ENCODE results near the gene MRFAP1L1. TPM values are rescaled to one million over a fixed set of nuclear protein-coding genes. Genes with fewer than 3 reads are reported as not detected.
A peak's percentile ranks its signal among the peaks of the same experiment; 100 is the strongest.

The MRFAP1L1 gene
- total RNA-seq, 3 donors from 2014 or later, result 47.0 to 53.2 (median 52.4) TPM

- no peak for DNase-seq
- Mint-ChIP-seq H3K9me3 (no peaks in the 10 kb centered on the region), H3K4me3 (peak within 1 kb of the TSS; percentile 54), H3K36me3 (ENCODE audit: insufficient read depth) (peaks cover 2% of the 10 kb centered on the region), H3K27me3 (ENCODE audit: low read depth) (no peaks in the 10 kb centered on the region), H3K4me1 (ENCODE audit: low read depth) (peaks cover 87% of the 10 kb centered on the region)
- ATAC-seq, result no peak
Measured at GRCh38 chr4:6693231-6694176, 16.2 kb downstream of the MRFAP1L1 start, which contains the start of gene S100P. Gene S100P, plus strand, starts transcription at chr4:6693878. Its CDS starts 55 bp downstream, at chr4:6693933.

DNA sequence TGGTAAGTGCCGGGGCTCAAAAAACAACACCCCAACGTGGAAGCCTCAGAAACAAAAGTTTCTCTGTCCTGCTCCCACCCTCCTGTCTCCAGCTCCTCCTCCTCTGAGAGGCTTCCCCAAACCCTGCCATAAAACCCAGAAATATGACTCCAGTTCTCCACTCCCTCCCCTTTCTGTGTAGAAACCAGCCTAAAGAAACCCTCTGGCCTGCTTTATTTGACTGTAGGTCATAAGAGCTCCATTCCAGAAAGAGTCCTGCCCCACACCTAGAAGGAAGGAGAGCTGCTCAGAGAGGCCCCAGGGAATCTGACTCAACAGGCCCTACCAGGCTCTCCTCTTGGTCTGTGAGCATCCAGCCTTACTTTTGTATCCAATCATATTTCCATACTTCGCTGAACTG is 16.9 kb downstream of the MRFAP1L1 start:
- H3K4me3 Mint-ChIP-seq, result no peak overlapping the region

DNA sequence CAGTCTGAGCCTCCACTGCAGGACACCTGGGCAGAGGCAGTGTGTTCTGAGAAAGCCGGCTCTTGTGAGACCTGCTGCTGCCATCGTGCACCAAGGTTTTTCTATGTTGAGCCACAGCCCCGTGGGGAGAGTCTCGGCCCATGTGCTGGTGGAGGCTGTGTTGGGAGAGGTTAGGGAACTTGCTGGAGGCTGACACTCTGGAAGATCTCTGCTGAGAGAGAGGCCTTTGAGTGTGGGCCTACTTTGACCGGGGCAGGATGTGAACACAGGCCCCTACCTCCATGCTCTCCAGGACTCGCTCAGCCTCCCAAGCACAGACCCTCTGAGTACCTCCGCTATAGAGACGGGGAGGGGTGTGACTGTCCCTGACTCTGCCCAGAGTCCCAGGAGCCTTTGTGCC is 17.3 kb downstream of the MRFAP1L1 start:
- Mint-ChIP-seq H3K36me3 (ENCODE audit: insufficient read depth) (no peaks in the 10 kb centered on the region), H3K9me3 (no peaks in the 10 kb centered on the region), H3K27me3 (ENCODE audit: low read depth) (no peaks in the 10 kb centered on the region), H3K4me1 (ENCODE audit: low read depth) (peaks cover 91% of the 10 kb centered on the region), H3K4me3 (no peak overlapping the region)
- ATAC-seq (no peak), DNase-seq (no peak)

More for the DNA sequence above, 16.9 kb downstream of the MRFAP1L1 start:
- ATAC-seq (no peak), DNase-seq (no peak)
- H3K36me3 Mint-ChIP-seq (ENCODE audit: insufficient read depth), result no peaks in the 10 kb centered on the region
- peaks cover 87% of the 10 kb centered on the region for H3K4me1 Mint-ChIP-seq (ENCODE audit: low read depth)
- H3K9me3 Mint-ChIP-seq, result no peaks in the 10 kb centered on the region
- no peaks in the 10 kb centered on the region for H3K27me3 Mint-ChIP-seq (ENCODE audit: low read depth)

- no peaks in the 10 kb centered on the region for H3K27me3 Mint-ChIP-seq (ENCODE audit: low read depth)
- H3K36me3 Mint-ChIP-seq (ENCODE audit: insufficient read depth), result no peaks in the 10 kb centered on the region
- DNase-seq (no peak), ATAC-seq (peak in 1 of 2 donors; percentile 6)
- H3K4me3 Mint-ChIP-seq, result peak overlapping the region; percentile 72
- H3K9me3 Mint-ChIP-seq, result no peaks in the 10 kb centered on the region
- peaks cover 77% of the 10 kb centered on the region for H3K4me1 Mint-ChIP-seq (ENCODE audit: low read depth)
Measured at GRCh38 chr4:6689506-6689960, 20.1 kb downstream of the MRFAP1L1 start.

GRCh38 chr4:6688879-6689505 is 20.7 kb downstream of the MRFAP1L1 start:
- H3K4me1 Mint-ChIP-seq (ENCODE audit: low read depth), result peaks cover 71% of the 10 kb centered on the region
- peak overlapping the region; percentile 72 for H3K4me3 Mint-ChIP-seq
- H3K9me3 Mint-ChIP-seq, result no peaks in the 10 kb centered on the region
- peak; percentile 66 for DNase-seq
- peak; percentile 95 to 97 for ATAC-seq
- no peaks in the 10 kb centered on the region for H3K36me3 Mint-ChIP-seq (ENCODE audit: insufficient read depth)
- no peaks in the 10 kb centered on the region for H3K27me3 Mint-ChIP-seq (ENCODE audit: low read depth)

- Mint-ChIP-seq H3K27me3 (ENCODE audit: low read depth) (no peaks in the 10 kb centered on the region), H3K4me1 (ENCODE audit: low read depth) (peaks cover 64% of the 10 kb centered on the region), H3K36me3 (ENCODE audit: insufficient read depth) (no peaks in the 10 kb centered on the region), H3K4me3 (peak overlapping the region; percentile 72), H3K9me3 (no peaks in the 10 kb centered on the region)
- ATAC-seq (no peak), DNase-seq (no peak)
Measured at GRCh38 chr4:6687947-6688878, 21.5 kb downstream of the MRFAP1L1 start.

GRCh38 chr4:6686104-6686787 is 23.4 kb downstream of the MRFAP1L1 start:
- peaks cover 3% of the 10 kb centered on the region for H3K36me3 Mint-ChIP-seq (ENCODE audit: insufficient read depth)
- H3K4me1 Mint-ChIP-seq (ENCODE audit: low read depth), result peaks cover 50% of the 10 kb centered on the region
- DNase-seq (no peak), ATAC-seq (no peak)
- no peaks in the 10 kb centered on the region for H3K9me3 Mint-ChIP-seq
- no peaks in the 10 kb centered on the region for H3K27me3 Mint-ChIP-seq (ENCODE audit: low read depth)
- H3K4me3 Mint-ChIP-seq, result no peak overlapping the region

DNA sequence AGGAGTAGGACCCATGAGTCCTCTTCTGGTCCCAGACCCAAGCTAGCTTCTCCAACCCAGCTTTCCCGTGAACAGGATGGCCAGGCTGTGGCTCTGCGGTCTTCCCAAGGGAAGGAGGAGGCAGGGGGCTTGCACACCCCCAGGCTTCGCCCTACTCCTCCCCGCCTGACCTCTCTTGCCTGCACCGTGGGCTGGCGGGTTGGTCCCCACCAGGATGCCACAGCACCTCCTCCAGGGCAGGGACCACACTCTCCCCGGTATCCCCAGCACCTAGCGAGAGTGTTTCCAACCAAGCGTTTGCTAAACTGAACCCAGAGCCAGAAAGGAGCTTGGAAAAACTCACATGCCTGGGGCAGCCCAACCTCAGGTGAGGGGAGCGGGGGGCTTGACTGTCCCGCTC is 25.0 kb downstream of the MRFAP1L1 start:
- H3K9me3 Mint-ChIP-seq, result peaks cover 6% of the 10 kb centered on the region
- DNase-seq (no peak), ATAC-seq (no peak)
- H3K4me3 Mint-ChIP-seq, result no peak overlapping the region
- no peaks in the 10 kb centered on the region for H3K27me3 Mint-ChIP-seq (ENCODE audit: low read depth)
- H3K36me3 Mint-ChIP-seq (ENCODE audit: insufficient read depth), result peaks cover 14% of the 10 kb centered on the region
- H3K4me1 Mint-ChIP-seq (ENCODE audit: low read depth), result peaks cover 34% of the 10 kb centered on the region

- Mint-ChIP-seq H3K4me3 (no peak overlapping the region), H3K9me3 (peaks cover 6% of the 10 kb centered on the region), H3K27me3 (ENCODE audit: low read depth) (no peaks in the 10 kb centered on the region), H3K4me1 (ENCODE audit: low read depth) (peaks cover 27% of the 10 kb centered on the region), H3K36me3 (ENCODE audit: insufficient read depth) (peaks cover 21% of the 10 kb centered on the region)
- DNase-seq (no peak), ATAC-seq (no peak)
Measured at GRCh38 chr4:6682862-6683590, 26.6 kb downstream of the MRFAP1L1 start.

- ATAC-seq (no peak), DNase-seq (no peak)
- Mint-ChIP-seq H3K4me1 (ENCODE audit: low read depth) (peaks cover 29% of the 10 kb centered on the region), H3K36me3 (ENCODE audit: insufficient read depth) (peaks cover 32% of the 10 kb centered on the region), H3K9me3 (peaks cover 6% of the 10 kb centered on the region), H3K4me3 (no peak overlapping the region), H3K27me3 (ENCODE audit: low read depth) (no peaks in the 10 kb centered on the region)
Measured at GRCh38 chr4:6681191-6681590, 28.5 kb downstream of the MRFAP1L1 start.

- ATAC-seq (no peak), DNase-seq (no peak)
- peaks cover 39% of the 10 kb centered on the region for H3K36me3 Mint-ChIP-seq (ENCODE audit: insufficient read depth)
- H3K27me3 Mint-ChIP-seq (ENCODE audit: low read depth), result no peaks in the 10 kb centered on the region
- peaks cover 6% of the 10 kb centered on the region for H3K9me3 Mint-ChIP-seq
- peaks cover 33% of the 10 kb centered on the region for H3K4me1 Mint-ChIP-seq (ENCODE audit: low read depth)
- no peak overlapping the region for H3K4me3 Mint-ChIP-seq
Measured at GRCh38 chr4:6680372-6681034, 29.2 kb downstream of the MRFAP1L1 start.

DNA sequence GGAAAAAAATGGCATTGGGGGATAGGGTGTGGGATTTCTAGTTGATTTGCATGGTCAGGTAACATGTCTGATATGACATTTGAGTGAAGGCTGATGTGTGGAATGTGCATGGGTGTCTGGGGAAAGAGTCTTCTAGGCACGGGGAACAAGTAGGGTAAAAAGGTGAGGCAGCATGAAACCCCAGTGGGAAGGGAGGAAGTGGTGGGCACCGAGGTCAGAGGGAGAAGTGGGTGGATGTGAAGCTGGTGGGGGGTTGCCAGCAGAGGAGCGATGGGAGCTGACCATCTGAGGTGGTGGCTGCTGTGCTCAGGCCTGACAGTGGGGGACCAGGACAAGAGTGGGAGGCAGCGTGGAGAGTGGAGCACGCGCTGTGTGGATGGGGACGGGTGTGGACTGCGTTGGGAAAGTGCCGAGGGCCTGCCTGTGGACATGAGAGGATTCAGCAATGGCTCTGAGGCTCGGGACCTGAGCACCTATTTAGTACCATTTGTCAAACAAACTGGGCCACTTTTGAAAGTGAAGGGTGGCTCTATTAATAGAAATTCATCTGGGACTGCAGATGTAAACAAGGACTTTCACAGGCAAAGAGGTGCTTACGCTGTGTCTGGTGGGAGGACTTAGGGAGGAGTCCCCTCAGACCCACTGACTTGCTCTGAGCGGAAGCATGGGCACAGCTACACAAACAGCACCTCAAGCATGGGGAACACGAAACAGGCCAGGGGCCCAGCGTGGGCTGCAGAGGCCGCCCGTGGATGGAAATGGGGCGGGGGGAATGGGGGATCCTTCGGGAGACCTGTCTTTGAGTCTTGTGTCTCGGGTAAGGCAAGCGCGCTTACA is 32.7 kb downstream of the MRFAP1L1 start:
- Mint-ChIP-seq H3K4me3 (peak overlapping the region; percentile 97), H3K4me1 (ENCODE audit: low read depth) (peaks cover 47% of the 10 kb centered on the region), H3K9me3 (peaks cover 6% of the 10 kb centered on the region), H3K27me3 (ENCODE audit: low read depth) (no peaks in the 10 kb centered on the region), H3K36me3 (ENCODE audit: insufficient read depth) (peaks cover 47% of the 10 kb centered on the region)
- DNase-seq, result no peak
- no peak for ATAC-seq
